Duodenal mucosa (tissue), 2 donors: ENCODE measurements around the gene TPRG1.
A peak's percentile ranks its signal among the peaks of the same experiment; 100 is the strongest.

Experiments
- H3K27ac ChIP-seq: one replicate; pipeline ENCODE4 v1.7.0; 2013; ENCODE audit warnings: low read depth, low read length
- H3K27me3 ChIP-seq, 2 donors: one replicate each; pipeline ENCODE4 v1.7.0; 2013; ENCODE audit warnings: low read length in 2 of 2, control low read depth in 1 of 2; ENCODE audit not compliant: insufficient read depth in 2 of 2, control insufficient read depth in 1 of 2
- H3K36me3 ChIP-seq, 2 donors: one replicate each; pipeline ENCODE4 v1.7.0; 2013; ENCODE audit warnings: low read length in 2 of 2, control low read depth in 1 of 2; ENCODE audit not compliant: insufficient read depth in 2 of 2, control insufficient read depth in 1 of 2
- H3K4me1 ChIP-seq, 2 donors: one replicate each; pipeline ENCODE4 v1.7.0; 2013; ENCODE audit warnings: low read length in 2 of 2, control low read depth in 1 of 2; ENCODE audit not compliant: insufficient read depth in 2 of 2, control insufficient read depth in 1 of 2
- H3K4me3 ChIP-seq, 2 donors: one replicate each; pipeline ENCODE4 v1.7.0; 2013; ENCODE audit warnings: low read length in 2 of 2, low read depth in 1 of 2
- H3K9ac ChIP-seq, 2 donors: one replicate each; pipeline ENCODE4 v1.7.0; 2013; ENCODE audit warnings: low read length in 2 of 2, low read depth in 1 of 2
- H3K9me3 ChIP-seq, 2 donors: one replicate each; pipeline ENCODE4 v1.7.0; 2013; ENCODE audit warnings: low read length in 2 of 2, control low read depth in 1 of 2; ENCODE audit not compliant: control insufficient read depth in 1 of 2

The TPRG1 gene

GRCh38 chr3:189342811-189343210, 171.0 kb downstream of the TPRG1 start:
- Histone ChIP-seq H3K36me3 (no peaks in the 10 kb centered on the region), H3K27me3 (no peaks in the 10 kb centered on the region), H3K9ac (no peak overlapping the region), H3K9me3 (no peaks in the 10 kb centered on the region), H3K27ac (no peak overlapping the region), H3K4me3 (no peak overlapping the region), H3K4me1 (no peaks in the 10 kb centered on the region)

- Histone ChIP-seq H3K36me3 (no peaks in the 10 kb centered on the region), H3K27me3 (no peaks in the 10 kb centered on the region), H3K9ac (no peak overlapping the region)
Measured at GRCh38 chr3:189344996-189345395, 173.2 kb downstream of the TPRG1 start.

DNA sequence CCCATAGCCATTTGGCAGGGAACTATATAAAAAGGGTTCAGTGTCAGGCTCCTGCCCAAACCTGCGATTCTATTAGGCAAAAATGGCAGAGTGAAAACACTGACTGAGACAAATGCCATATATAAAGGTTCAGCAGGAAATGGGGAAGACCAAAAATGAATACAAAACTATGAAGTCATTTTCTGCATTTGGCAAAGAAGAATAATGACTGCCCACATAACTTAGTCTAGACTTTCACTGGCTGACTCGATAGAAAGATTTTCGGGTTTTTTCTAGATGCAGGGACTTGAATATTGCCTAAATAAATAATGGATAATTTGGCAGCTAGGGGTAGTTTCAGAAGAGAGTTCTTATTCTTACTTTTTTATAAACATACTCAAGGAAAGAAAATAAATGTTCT, 178.0 kb downstream of the TPRG1 start:
- H3K27ac ChIP-seq, result no peak overlapping the region
- no peaks in the 10 kb centered on the region for H3K36me3 ChIP-seq
- H3K27me3 ChIP-seq, result no peaks in the 10 kb centered on the region
- H3K4me1 ChIP-seq, result peaks cover 5 to 19% of the 10 kb centered on the region in 2 donors
- no peak overlapping the region for H3K9ac ChIP-seq
- H3K9me3 ChIP-seq, result no peaks in the 10 kb centered on the region
- no peak overlapping the region for H3K4me3 ChIP-seq

More at GRCh38 chr3:189344996-189345395, 173.2 kb downstream of the TPRG1 start:
- no peaks in the 10 kb centered on the region for H3K9me3 ChIP-seq
- H3K27ac ChIP-seq, result no peak overlapping the region
- no peaks in the 10 kb centered on the region for H3K4me1 ChIP-seq
- no peak overlapping the region for H3K4me3 ChIP-seq

DNA sequence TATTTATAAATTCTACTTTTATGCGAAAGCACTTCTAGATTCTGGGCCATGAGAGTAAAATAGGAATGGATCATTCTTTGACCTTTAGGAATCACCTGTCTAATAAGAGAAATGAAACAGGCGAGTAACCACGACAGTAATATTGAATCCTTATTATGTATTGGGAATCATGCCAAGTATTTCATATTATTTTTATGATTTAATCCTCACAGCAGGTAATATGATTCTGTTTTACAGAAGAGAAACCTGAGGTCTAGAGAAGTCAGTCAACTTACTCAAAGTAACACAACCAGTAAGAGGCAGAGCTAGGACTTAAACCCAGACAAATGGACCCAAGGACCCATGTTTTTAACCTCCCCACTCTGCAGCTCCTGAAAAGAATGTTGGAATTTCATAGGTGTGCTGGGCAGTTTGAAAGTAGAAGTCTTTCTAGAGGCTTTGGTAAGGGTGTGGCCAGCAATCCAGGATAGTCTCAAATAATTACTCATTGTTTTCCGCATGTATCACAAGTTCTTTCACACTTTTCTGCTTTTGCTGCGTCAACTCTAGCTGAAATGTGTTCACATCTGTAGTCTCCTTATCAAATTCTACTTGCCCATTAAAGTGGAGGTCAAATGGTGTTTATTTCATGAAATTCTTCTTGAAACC, 181.7 kb downstream of the TPRG1 start:
- H3K27ac ChIP-seq, result no peak overlapping the region
- H3K9ac ChIP-seq, result no peak overlapping the region
- no peaks in the 10 kb centered on the region for H3K27me3 ChIP-seq
- H3K4me3 ChIP-seq, result no peak overlapping the region
- no peaks in the 10 kb centered on the region for H3K9me3 ChIP-seq
- H3K36me3 ChIP-seq, result no peaks in the 10 kb centered on the region
- H3K4me1 ChIP-seq, result peaks cover 16 to 33% of the 10 kb centered on the region in 2 donors

- Histone ChIP-seq H3K27me3 (no peaks in the 10 kb centered on the region), H3K27ac (no peak overlapping the region), H3K4me3 (peak overlapping the region in 1 of 2 donors; percentile 4), H3K9ac (no peak overlapping the region), H3K4me1 (peaks cover 16 to 33% of the 10 kb centered on the region in 2 donors), H3K36me3 (no peaks in the 10 kb centered on the region), H3K9me3 (no peaks in the 10 kb centered on the region)
Measured at GRCh38 chr3:189353988-189354889, 182.5 kb downstream of the TPRG1 start.

GRCh38 chr3:189355115-189355480, 183.3 kb downstream of the TPRG1 start:
- Histone ChIP-seq H3K9me3 (no peaks in the 10 kb centered on the region), H3K27me3 (no peaks in the 10 kb centered on the region), H3K27ac (no peak overlapping the region), H3K9ac (no peak overlapping the region), H3K36me3 (no peaks in the 10 kb centered on the region), H3K4me1 (peaks cover 16 to 33% of the 10 kb centered on the region in 2 donors), H3K4me3 (no peak overlapping the region)

GRCh38 chr3:189355481-189356201, 183.9 kb downstream of the TPRG1 start:
- no peak overlapping the region for H3K9ac ChIP-seq
- peaks cover 16 to 33% of the 10 kb centered on the region in 2 donors for H3K4me1 ChIP-seq
- H3K36me3 ChIP-seq, result no peaks in the 10 kb centered on the region
- no peaks in the 10 kb centered on the region for H3K9me3 ChIP-seq
- no peak overlapping the region for H3K27ac ChIP-seq
- H3K27me3 ChIP-seq, result no peaks in the 10 kb centered on the region
- no peak overlapping the region for H3K4me3 ChIP-seq

DNA sequence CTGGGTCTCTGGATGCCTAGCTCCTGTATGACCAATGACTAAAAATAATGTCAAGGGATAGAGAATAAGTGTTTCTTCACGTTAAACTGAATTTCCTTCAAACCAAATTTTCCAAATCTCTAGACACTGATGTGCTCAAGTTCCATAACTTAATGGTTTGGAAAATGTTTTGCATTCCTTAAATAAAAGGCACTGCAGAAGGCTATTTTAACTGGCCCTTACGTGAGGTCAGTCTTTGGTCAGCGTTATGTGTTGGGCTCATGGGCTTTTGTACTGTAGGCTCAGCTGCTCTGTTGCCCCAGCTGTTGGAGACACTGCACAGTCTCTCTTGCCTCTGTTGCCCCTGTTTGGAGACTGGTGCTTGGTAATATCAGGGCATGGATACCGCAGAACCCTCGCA, 188.5 kb downstream of the TPRG1 start:
- H3K4me3 ChIP-seq, result no peak overlapping the region
- H3K4me1 ChIP-seq, result peaks cover 10% of the 10 kb centered on the region in 2 donors
- no peak overlapping the region for H3K27ac ChIP-seq
- H3K9ac ChIP-seq, result no peak overlapping the region
- no peaks in the 10 kb centered on the region for H3K9me3 ChIP-seq
- H3K27me3 ChIP-seq, result no peaks in the 10 kb centered on the region
- H3K36me3 ChIP-seq, result no peaks in the 10 kb centered on the region

- no peaks in the 10 kb centered on the region for H3K27me3 ChIP-seq
- no peaks in the 10 kb centered on the region for H3K9me3 ChIP-seq
- no peak overlapping the region for H3K9ac ChIP-seq
- H3K36me3 ChIP-seq, result no peaks in the 10 kb centered on the region
- no peak overlapping the region for H3K4me3 ChIP-seq
- no peak overlapping the region for H3K27ac ChIP-seq
- peaks cover 0 to under 1% of the 10 kb centered on the region in 2 donors for H3K4me1 ChIP-seq
Measured at GRCh38 chr3:189361103-189361835, 189.5 kb downstream of the TPRG1 start.
